ENCODE results near the gene CLTA.

The CLTA gene

GRCh38 chr9:36188212-36188611 lies 2.5 kb upstream of the CLTA start:
- DNase-seq (ENCODE audit: low read depth in 1 of 2, low spot score in 1 of 2), result no peak

- no peak for DNase-seq (ENCODE audit: low read depth in 1 of 2, low spot score in 1 of 2)
Measured at GRCh38 chr9:36189976-36190375, 745 bp upstream of the CLTA start.

GRCh38 chr9:36191290-36191645 lies 547 bp downstream of the CLTA start:
- DNase-seq (ENCODE audit: low read depth in 1 of 2, low spot score in 1 of 2), result peak; percentile 15 to 25

GRCh38 chr9:36191686-36192085 lies 965 bp downstream of the CLTA start:
- DNase-seq (ENCODE audit: low read depth in 1 of 2, low spot score in 1 of 2), result no peak

GRCh38 chr9:36192196-36192595 lies 1.5 kb downstream of the CLTA start:
- DNase-seq (ENCODE audit: low read depth in 1 of 2, low spot score in 1 of 2), result no peak

- DNase-seq (ENCODE audit: low read depth in 1 of 2, low spot score in 1 of 2), result no peak
Measured at GRCh38 chr9:36193023-36193422, 2.3 kb downstream of the CLTA start.

- no peak for DNase-seq (ENCODE audit: low read depth in 1 of 2, low spot score in 1 of 2)
Measured at GRCh38 chr9:36194326-36195000, 3.7 kb downstream of the CLTA start.

GRCh38 chr9:36204906-36205547 lies 14.3 kb downstream of the CLTA start:
- DNase-seq (ENCODE audit: low read depth in 1 of 2, low spot score in 1 of 2), result no peak

GRCh38 chr9:36207016-36207415 lies 16.3 kb downstream of the CLTA start:
- DNase-seq (ENCODE audit: low read depth in 1 of 2, low spot score in 1 of 2), result no peak

GRCh38 chr9:36207546-36208012 lies 16.9 kb downstream of the CLTA start:
- no peak for DNase-seq (ENCODE audit: low read depth in 1 of 2, low spot score in 1 of 2)

- no peak for DNase-seq (ENCODE audit: low read depth in 1 of 2, low spot score in 1 of 2)
Measured at GRCh38 chr9:36208521-36209253, 18.0 kb downstream of the CLTA start.

GRCh38 chr9:36210722-36211121 lies 20.0 kb downstream of the CLTA start:
- no peak for DNase-seq (ENCODE audit: low read depth in 1 of 2, low spot score in 1 of 2)

GRCh38 chr9:36211510-36211909 lies 20.8 kb downstream of the CLTA start:
- DNase-seq (ENCODE audit: low read depth in 1 of 2, low spot score in 1 of 2), result no peak

- DNase-seq (ENCODE audit: low read depth in 1 of 2, low spot score in 1 of 2), result no peak
Measured at GRCh38 chr9:36213387-36213786, 22.7 kb downstream of the CLTA start.

GRCh38 chr9:36213989-36214388 lies 23.3 kb downstream of the CLTA start:
- DNase-seq (ENCODE audit: low read depth in 1 of 2, low spot score in 1 of 2), result no peak

- DNase-seq (ENCODE audit: low read depth in 1 of 2, low spot score in 1 of 2), result no peak
Measured at GRCh38 chr9:36214571-36214970, 23.9 kb downstream of the CLTA start.

GRCh38 chr9:36217256-36217968 lies 26.7 kb downstream of the CLTA start:
- DNase-seq (ENCODE audit: low read depth in 1 of 2, low spot score in 1 of 2), result no peak

GRCh38 chr9:36218011-36218410 lies 27.3 kb downstream of the CLTA start:
- DNase-seq (ENCODE audit: low read depth in 1 of 2, low spot score in 1 of 2), result no peak

- no peak for DNase-seq (ENCODE audit: low read depth in 1 of 2, low spot score in 1 of 2)
Measured at GRCh38 chr9:36218411-36218901, 27.7 kb downstream of the CLTA start.

GRCh38 chr9:36221667-36222066 lies 30.9 kb downstream of the CLTA start:
- DNase-seq (ENCODE audit: low read depth in 1 of 2, low spot score in 1 of 2), result no peak

- no peak for DNase-seq (ENCODE audit: low read depth in 1 of 2, low spot score in 1 of 2)
Measured at GRCh38 chr9:36222449-36222848, 31.7 kb downstream of the CLTA start.
